ENCODE measurements around the gene CLEC11A.

Gene CLEC11A, protein sequence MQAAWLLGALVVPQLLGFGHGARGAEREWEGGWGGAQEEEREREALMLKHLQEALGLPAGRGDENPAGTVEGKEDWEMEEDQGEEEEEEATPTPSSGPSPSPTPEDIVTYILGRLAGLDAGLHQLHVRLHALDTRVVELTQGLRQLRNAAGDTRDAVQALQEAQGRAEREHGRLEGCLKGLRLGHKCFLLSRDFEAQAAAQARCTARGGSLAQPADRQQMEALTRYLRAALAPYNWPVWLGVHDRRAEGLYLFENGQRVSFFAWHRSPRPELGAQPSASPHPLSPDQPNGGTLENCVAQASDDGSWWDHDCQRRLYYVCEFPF

DNA sequence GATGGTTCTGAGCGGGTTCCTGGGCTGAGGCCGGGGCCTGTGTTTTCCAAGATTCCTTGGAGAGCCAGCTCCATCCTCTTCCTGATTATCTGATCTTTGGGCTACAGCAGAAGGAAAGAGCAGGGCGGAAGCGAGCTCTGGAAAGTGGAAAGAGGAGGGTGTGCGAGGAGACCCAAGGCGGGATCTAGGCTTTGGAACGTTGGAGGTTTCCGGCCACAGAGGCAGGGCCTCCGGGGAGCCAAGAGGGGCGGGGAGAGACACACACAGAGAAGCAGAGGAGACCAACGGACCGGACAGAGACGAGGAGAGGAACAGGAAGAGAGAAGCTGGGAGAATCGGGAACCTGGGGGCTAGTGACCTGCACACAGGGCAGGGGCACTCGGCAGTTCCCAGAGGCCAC lies at the start of gene CLEC11A:
CLEC11A (plus strand) TSS at position 296 of the 400 bp plus-strand sequence. CDS start 162 bp downstream, outside the sequence.
- TF ChIP-seq ARNT (IDR thresholded peaks at IDR 0.05) = no peak
- no peak for TF ChIP-seq LEF1 (IDR thresholded peaks at IDR 0.05; ENCODE audit: borderline replicate concordance)
- TF ChIP-seq BHLHE40 (IDR thresholded peaks at IDR 0.05; ENCODE audit: borderline replicate concordance) = no peak
- no peak for TF ChIP-seq TARDBP (IDR thresholded peaks at IDR 0.05)
- TF ChIP-seq NFRKB (IDR thresholded peaks at IDR 0.05) = no peak
- TF ChIP-seq FOXA1 (IDR thresholded peaks at IDR 0.05) = no peak
- TF ChIP-seq CTBP1 (IDR thresholded peaks at IDR 0.05; ENCODE audit: borderline replicate concordance) = no peak
- TF ChIP-seq FOXK2 (IDR thresholded peaks at IDR 0.05) = no peak
- TF ChIP-seq L3MBTL2 (conservative IDR thresholded peaks at IDR 0.05) = no peak
- no peak for TF ChIP-seq ELF4 (IDR thresholded peaks at IDR 0.05)
- TF ChIP-seq ZNF384 (IDR thresholded peaks at IDR 0.05) = no peak
- TF ChIP-seq SUZ12 (IDR thresholded peaks at IDR 0.05) = no peak
- no peak for TF ChIP-seq HDGF (IDR thresholded peaks at IDR 0.05; ENCODE audit: borderline replicate concordance)
- TF ChIP-seq, protein P1, sequence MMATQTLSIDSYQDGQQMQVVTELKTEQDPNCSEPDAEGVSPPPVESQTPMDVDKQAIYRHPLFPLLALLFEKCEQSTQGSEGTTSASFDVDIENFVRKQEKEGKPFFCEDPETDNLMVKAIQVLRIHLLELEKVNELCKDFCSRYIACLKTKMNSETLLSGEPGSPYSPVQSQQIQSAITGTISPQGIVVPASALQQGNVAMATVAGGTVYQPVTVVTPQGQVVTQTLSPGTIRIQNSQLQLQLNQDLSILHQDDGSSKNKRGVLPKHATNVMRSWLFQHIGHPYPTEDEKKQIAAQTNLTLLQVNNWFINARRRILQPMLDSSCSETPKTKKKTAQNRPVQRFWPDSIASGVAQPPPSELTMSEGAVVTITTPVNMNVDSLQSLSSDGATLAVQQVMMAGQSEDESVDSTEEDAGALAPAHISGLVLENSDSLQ (IDR thresholded peaks at IDR 0.05) = no peak
- TF ChIP-seq SP1 (IDR thresholded peaks at IDR 0.05) = no peak
- no peak for TF ChIP-seq FOXM1 (IDR thresholded peaks at IDR 0.05; ENCODE audit: borderline replicate concordance)
- no peak for DNase-seq (ENCODE audit: extremely low spot score)
- ChIA-PET POLR2A (interaction anchor here (1.1 to 2.5 kb wide), 2 partner anchors 9 to 82 kb away, joined by 3 to 7 read pairs; no protein-coding TSS in a partner anchor), CTCF (no interaction called here)

DNA sequence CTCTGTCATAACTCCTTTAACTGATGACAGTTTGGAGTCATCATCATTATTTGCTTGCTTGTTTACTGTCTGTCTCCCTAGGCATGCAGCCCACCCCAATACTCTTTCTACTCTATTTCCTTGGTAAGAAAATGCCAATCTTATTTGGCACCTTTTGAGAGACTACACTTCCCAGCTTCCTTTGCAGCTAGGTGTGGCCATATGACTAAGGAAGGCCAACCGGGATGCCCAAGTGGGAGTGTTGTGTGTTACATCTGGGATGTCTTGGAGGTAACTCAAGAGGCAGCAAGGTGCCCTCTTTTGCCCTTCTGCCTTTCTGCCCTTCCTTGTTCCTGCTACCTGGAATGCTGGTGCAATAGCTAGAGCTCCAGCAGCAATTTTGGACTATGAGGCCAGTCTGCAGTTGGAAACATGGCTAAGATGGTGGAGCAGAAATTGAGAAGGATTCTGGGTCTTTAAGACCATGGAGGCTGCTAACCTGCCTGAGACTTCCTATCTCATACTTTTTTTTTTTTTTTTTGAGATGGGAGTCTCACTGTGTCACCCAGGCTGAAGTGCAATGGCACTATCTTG lies 46.5 kb upstream of the CLEC11A start:
- POLR2A ChIA-PET = interaction anchor here (0.9 kb wide), 1 partner anchor 128 kb away, joined by 3 read pairs; no protein-coding TSS in a partner anchor
- no peak for DNase-seq (ENCODE audit: extremely low spot score)
- no peak for TF ChIP-seq ARNT (IDR thresholded peaks at IDR 0.05)
- TF ChIP-seq FOXK2 (IDR thresholded peaks at IDR 0.05) = no peak
- no peak for TF ChIP-seq HDGF (IDR thresholded peaks at IDR 0.05; ENCODE audit: borderline replicate concordance)
- TF ChIP-seq FOXM1 (IDR thresholded peaks at IDR 0.05; ENCODE audit: borderline replicate concordance) = no peak
- TF ChIP-seq NFRKB (IDR thresholded peaks at IDR 0.05) = no peak
- no peak for TF ChIP-seq FOXA1 (IDR thresholded peaks at IDR 0.05)
- TF ChIP-seq SP1 (IDR thresholded peaks at IDR 0.05) = no peak
- TF ChIP-seq, protein P1 (IDR thresholded peaks at IDR 0.05) = no peak
- no peak for TF ChIP-seq TARDBP (IDR thresholded peaks at IDR 0.05)
- TF ChIP-seq SUZ12 (IDR thresholded peaks at IDR 0.05) = no peak
- CTCF ChIA-PET = interaction anchor here (0.6 kb wide), 1 partner anchor 106 kb away, joined by 3 read pairs; no protein-coding TSS in a partner anchor

DNA sequence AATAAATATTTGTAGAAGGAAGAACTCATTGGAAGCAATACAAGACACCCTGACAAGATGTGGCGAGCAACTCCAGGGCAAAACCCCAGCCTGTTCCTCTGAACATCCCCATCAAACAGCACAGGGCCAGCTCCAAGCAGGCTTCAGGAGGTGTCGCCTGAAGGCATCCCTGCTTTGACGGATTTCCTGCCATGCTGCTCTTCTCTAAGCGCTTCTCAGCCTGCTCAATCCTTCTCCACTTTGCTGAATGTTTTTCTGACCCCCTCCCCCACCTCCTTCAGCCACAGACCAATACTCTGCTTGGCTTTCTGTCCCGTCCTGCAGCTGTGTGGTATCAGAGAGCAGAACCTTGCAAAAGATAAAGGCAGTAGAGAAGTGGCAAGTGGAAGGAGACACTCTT lies 45.5 kb upstream of the CLEC11A start:
- DNase-seq (ENCODE audit: extremely low spot score) = no peak
- CTCF ChIA-PET = no interaction called here
- TF ChIP-seq FOXK2 (IDR thresholded peaks at IDR 0.05) = no peak
- POLR2A ChIA-PET = interaction anchor here (0.9 kb wide), 1 partner anchor 127 kb away, joined by 3 read pairs; no protein-coding TSS in a partner anchor

DNA sequence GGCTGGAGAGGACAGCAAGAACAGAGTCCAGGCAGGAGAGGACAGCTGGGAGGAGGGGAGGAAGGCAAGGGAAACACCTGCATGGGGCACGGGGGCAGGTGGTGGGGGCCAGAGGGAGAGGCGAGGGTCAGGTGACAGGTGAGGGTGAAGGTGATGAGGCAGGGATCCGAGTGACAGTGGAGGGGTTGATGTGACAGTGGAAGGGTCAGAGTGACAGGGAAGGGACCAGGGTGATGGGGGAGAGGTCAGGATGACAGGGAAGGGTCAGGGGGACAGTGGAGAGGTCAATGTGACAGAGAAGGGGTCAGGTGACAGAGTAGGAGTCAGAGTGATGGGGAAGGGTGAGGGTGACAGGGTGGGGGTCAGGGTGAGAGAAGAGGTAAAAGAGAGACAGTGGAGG lies 44.8 kb upstream of the CLEC11A start:
- DNase-seq (ENCODE audit: extremely low spot score) = no peak
- CTCF ChIA-PET = no interaction called here
- no peak for TF ChIP-seq NFRKB (IDR thresholded peaks at IDR 0.05)
- TF ChIP-seq, protein P1 (IDR thresholded peaks at IDR 0.05) = no peak
- no peak for TF ChIP-seq ARNT (IDR thresholded peaks at IDR 0.05)
- no peak for TF ChIP-seq BHLHE40 (IDR thresholded peaks at IDR 0.05; ENCODE audit: borderline replicate concordance)
- no peak for TF ChIP-seq SUZ12 (IDR thresholded peaks at IDR 0.05)
- TF ChIP-seq LEF1 (IDR thresholded peaks at IDR 0.05; ENCODE audit: borderline replicate concordance) = no peak
- TF ChIP-seq L3MBTL2 (conservative IDR thresholded peaks at IDR 0.05) = no peak
- no peak for TF ChIP-seq SP1 (IDR thresholded peaks at IDR 0.05)
- TF ChIP-seq FOXM1 (IDR thresholded peaks at IDR 0.05; ENCODE audit: borderline replicate concordance) = no peak
- no peak for TF ChIP-seq ZNF384 (IDR thresholded peaks at IDR 0.05)
- no peak for TF ChIP-seq TARDBP (IDR thresholded peaks at IDR 0.05)
- no peak for TF ChIP-seq CTBP1 (IDR thresholded peaks at IDR 0.05; ENCODE audit: borderline replicate concordance)
- TF ChIP-seq FOXA1 (IDR thresholded peaks at IDR 0.05) = no peak
- no peak for TF ChIP-seq HDGF (IDR thresholded peaks at IDR 0.05; ENCODE audit: borderline replicate concordance)
- no peak for TF ChIP-seq FOXK2 (IDR thresholded peaks at IDR 0.05)
- TF ChIP-seq ELF4 (IDR thresholded peaks at IDR 0.05) = no peak
- POLR2A ChIA-PET = no interaction called here

DNA sequence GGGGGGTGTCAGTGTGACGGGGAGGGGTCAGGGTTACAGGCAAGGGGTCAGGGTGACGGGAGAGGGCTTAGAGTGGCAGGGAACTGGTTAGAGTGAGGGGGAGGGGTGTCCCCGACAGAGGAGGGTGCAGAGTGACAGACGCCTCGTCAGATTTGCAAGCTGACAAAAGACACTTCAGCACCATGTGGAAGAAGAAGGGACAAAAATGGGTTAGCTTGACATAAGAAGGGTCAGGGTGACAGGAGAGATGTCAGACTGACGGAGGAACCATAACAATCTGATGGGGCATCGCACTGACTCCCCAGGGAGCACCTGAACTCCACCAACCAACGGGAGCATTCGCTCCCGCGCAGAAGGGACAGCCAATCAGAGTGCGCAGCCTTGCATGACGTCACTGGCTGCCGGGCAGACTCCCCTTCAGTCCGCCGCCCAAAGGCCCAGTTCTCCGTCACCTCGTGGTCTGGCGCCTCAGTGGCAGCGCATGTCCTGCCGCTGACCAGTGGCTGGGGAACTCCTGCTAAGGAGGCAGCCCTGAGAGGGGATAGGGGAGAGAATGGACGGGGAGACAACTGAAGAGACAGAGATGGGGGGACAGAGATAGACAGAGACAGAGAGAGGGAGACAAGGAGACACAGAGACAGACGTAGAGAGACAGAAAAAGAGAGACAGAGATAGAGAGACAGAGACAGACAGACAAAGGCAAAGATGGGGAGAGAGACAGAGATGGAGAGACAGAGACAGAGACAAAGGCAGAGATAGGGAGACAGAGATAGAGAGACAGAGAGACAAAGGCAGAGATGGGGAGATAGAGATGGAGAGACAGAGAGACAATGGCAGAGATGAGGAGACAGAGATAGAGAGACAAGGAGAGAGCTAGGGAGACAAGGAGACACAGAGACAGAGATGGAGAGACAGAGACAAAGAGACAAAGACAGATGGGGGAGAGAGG lies 43.7 kb upstream of the CLEC11A start:
- DNase-seq (ENCODE audit: extremely low spot score) = peak; percentile 99
- POLR2A ChIA-PET = no interaction called here
- CTCF ChIA-PET = no interaction called here
- TF ChIP-seq NFRKB (IDR thresholded peaks at IDR 0.05) (no peak), FOXK2 (IDR thresholded peaks at IDR 0.05) (no peak), L3MBTL2 (conservative IDR thresholded peaks at IDR 0.05) (peak; percentile 96)
- TF ChIP-seq, protein P1 (IDR thresholded peaks at IDR 0.05) = peak; percentile 69

Measured in HEK293T (cell line).